ENCODE results near the gene TRAP1. TPM values are rescaled to one million over a fixed set of nuclear protein-coding genes. Genes with fewer than 3 reads are reported as not detected.

The TRAP1 gene
- total RNA-seq, 8 experiments from 2014 or later = 76.9 to 215 (median 99.6) TPM

GRCh38 chr16:3695610-3696369 is 21.5 kb downstream of the TRAP1 start:
- WGBS, 10 experiments = 80 to 100% (median 87%) methylated on average over 1 to 11 of the region's 19 CpGs
- no peak overlapping the region for H3K4me3 ChIP-seq
- in situ Hi-C loops (cut with MboI; ENCODE audit: low pct_unique_long_range_greater_than_20kb in 2 of 9, low sequenced_read_pairs in 9 of 9, unreplicated experiment in 9 of 9) = loop anchor here in 1 of 9 experiments (25.0 kb wide), 1 partner anchor 192 kb away; the partner anchor contains the start of gene CREBBP
- no peak for ATAC-seq (replicated peaks in 6 of 8)
- H3K4me1 ChIP-seq (replicated peaks in 1 of 2) = peaks cover 0 to under 1% of the 10 kb centered on the region in 2 donors
- no peak overlapping the region for H3K27ac ChIP-seq

- Histone ChIP-seq H3K4me1 (replicated peaks in 1 of 2) (peaks cover 2 to 3% of the 10 kb centered on the region in 2 donors), H3K27ac (no peak overlapping the region), H3K4me3 (no peak overlapping the region)
- 85 to 100% (median 96%) methylated on average over 1 to 9 of the region's 9 CpGs; no CpG with 5 or more reads in 3 of the 10 experiments for WGBS, 10 experiments
- peak in 4 of 8 experiments; percentile 13 to 41 (median 30) for ATAC-seq (replicated peaks in 6 of 8)
- in situ Hi-C loops (cut with MboI; ENCODE audit: low pct_unique_long_range_greater_than_20kb in 2 of 9, low sequenced_read_pairs in 9 of 9, unreplicated experiment in 9 of 9) = loop anchor here in 1 of 9 experiments (25.0 kb wide), 1 partner anchor 193 kb away; the partner anchor contains the start of gene CREBBP
These were observed 23.3 kb downstream of the TRAP1 start for GRCh38 chr16:3694051-3694450.

GRCh38 chr16:3691761-3692160 is 25.6 kb downstream of the TRAP1 start:
- Histone ChIP-seq H3K4me3 (no peak overlapping the region), H3K4me1 (replicated peaks in 1 of 2) (peaks cover 2 to 3% of the 10 kb centered on the region in 2 donors), H3K27ac (no peak overlapping the region)
- ATAC-seq (replicated peaks in 6 of 8) = no peak
- in situ Hi-C loops (cut with MboI; ENCODE audit: low pct_unique_long_range_greater_than_20kb in 2 of 9, low sequenced_read_pairs in 9 of 9, unreplicated experiment in 9 of 9) = loop anchor here in 1 of 9 experiments (25.0 kb wide), 1 partner anchor 196 kb away; the partner anchor contains the start of gene CREBBP
- WGBS, 10 experiments = 45 to 100% (median 95%) methylated on average over 3 to 11 of the region's 12 CpGs; no CpG with 5 or more reads in 1 of the 10 experiments

- in situ Hi-C loops (cut with MboI; ENCODE audit: low pct_unique_long_range_greater_than_20kb in 2 of 9, low sequenced_read_pairs in 9 of 9, unreplicated experiment in 9 of 9) = loop anchor here in 1 of 9 experiments (25.0 kb wide), 1 partner anchor 196 kb away; the partner anchor contains the start of gene CREBBP
- 0 to 100% (median 80%) methylated on average over 1 to 10 of the region's 19 CpGs; no CpG with 5 or more reads in 1 of the 10 experiments for WGBS, 10 experiments
- peak in 3 of 8 experiments; percentile 41 to 61 (median 58) for ATAC-seq (replicated peaks in 6 of 8)
- no peak overlapping the region for H3K4me3 ChIP-seq
- H3K27ac ChIP-seq = peak overlapping the region in 1 of 2 donors; percentile 11
- H3K4me1 ChIP-seq (replicated peaks in 1 of 2) = peaks cover 2 to 3% of the 10 kb centered on the region in 2 donors
These were observed 26.2 kb downstream of the TRAP1 start for GRCh38 chr16:3690980-3691720.

GRCh38 chr16:3690470-3690928 is 26.8 kb downstream of the TRAP1 start:
- in situ Hi-C loops (cut with MboI; ENCODE audit: low pct_unique_long_range_greater_than_20kb in 2 of 9, low sequenced_read_pairs in 9 of 9, unreplicated experiment in 9 of 9) = loop anchor here in 1 of 9 experiments (25.0 kb wide), 1 partner anchor 197 kb away; the partner anchor contains the start of gene CREBBP
- Histone ChIP-seq H3K4me3 (peak overlapping the region in 1 of 5 donors; percentile 2), H3K4me1 (replicated peaks in 1 of 2) (peaks cover 2 to 3% of the 10 kb centered on the region in 2 donors), H3K27ac (peak overlapping the region in 1 of 2 donors; percentile 11)
- 0 to 91% (median 49%) methylated on average over 1 to 12 of the region's 18 CpGs; no CpG with 5 or more reads in 3 of the 10 experiments for WGBS, 10 experiments
- peak; percentile 88 to 98 (median 95) for ATAC-seq (replicated peaks in 6 of 8)

GRCh38 chr16:3689731-3690130 is 27.6 kb downstream of the TRAP1 start:
- 40 to 98% (median 83%) methylated on average over 1 to 6 of the region's 7 CpGs; no CpG with 5 or more reads in 5 of the 10 experiments for WGBS, 10 experiments

GRCh38 chr16:3687792-3688191 is 29.5 kb downstream of the TRAP1 start:
- no peak overlapping the region for H3K27ac ChIP-seq
- WGBS, 10 experiments = 85 to 100% (median 95%) methylated on average over 2 to 8 of the region's 9 CpGs
- H3K4me3 ChIP-seq = no peak overlapping the region
- in situ Hi-C loops (cut with MboI; ENCODE audit: low pct_unique_long_range_greater_than_20kb in 2 of 9, low sequenced_read_pairs in 9 of 9, unreplicated experiment in 9 of 9) = loop anchor here in 1 of 9 experiments (25.0 kb wide), 1 partner anchor 200 kb away; the partner anchor contains the start of gene CREBBP
- no peak for ATAC-seq (replicated peaks in 6 of 8)
- peaks cover 2 to 3% of the 10 kb centered on the region in 2 donors for H3K4me1 ChIP-seq (replicated peaks in 1 of 2)

More at GRCh38 chr16:3689731-3690130, 27.6 kb downstream of the TRAP1 start:
- Histone ChIP-seq H3K4me3 (no peak overlapping the region), H3K4me1 (replicated peaks in 1 of 2) (peaks cover 2 to 3% of the 10 kb centered on the region in 2 donors), H3K27ac (no peak overlapping the region)
- no peak for ATAC-seq (replicated peaks in 6 of 8)
- in situ Hi-C loops (cut with MboI; ENCODE audit: low pct_unique_long_range_greater_than_20kb in 2 of 9, low sequenced_read_pairs in 9 of 9, unreplicated experiment in 9 of 9) = loop anchor here in 1 of 9 experiments (25.0 kb wide), 1 partner anchor 198 kb away; the partner anchor contains the start of gene CREBBP

GRCh38 chr16:3687021-3687420 is 30.3 kb downstream of the TRAP1 start:
- ATAC-seq (replicated peaks in 6 of 8) = no peak
- H3K27ac ChIP-seq = no peak overlapping the region
- in situ Hi-C loops (cut with MboI; ENCODE audit: low pct_unique_long_range_greater_than_20kb in 2 of 9, low sequenced_read_pairs in 9 of 9, unreplicated experiment in 9 of 9) = loop anchor here in 1 of 9 experiments (25.0 kb wide), 1 partner anchor 200 kb away; the partner anchor contains the start of gene CREBBP

GRCh38 chr16:3681206-3681605 is 36.1 kb downstream of the TRAP1 start:
- 20 to 100% (median 93%) methylated on average over 1 to 3 of the region's 3 CpGs; no CpG with 5 or more reads in 3 of the 10 experiments for WGBS, 10 experiments
- H3K4me3 ChIP-seq = no peak overlapping the region
- H3K4me1 ChIP-seq (replicated peaks in 1 of 2) = no peaks in the 10 kb centered on the region
- in situ Hi-C loops (cut with MboI; ENCODE audit: low pct_unique_long_range_greater_than_20kb in 2 of 9, low sequenced_read_pairs in 9 of 9, unreplicated experiment in 9 of 9) = loop anchor here in 1 of 9 experiments (25.0 kb wide), 1 partner anchor 206 kb away; the partner anchor contains the start of gene CREBBP
- no peak for ATAC-seq (replicated peaks in 6 of 8)
- H3K27ac ChIP-seq = no peak overlapping the region

More at GRCh38 chr16:3687021-3687420, 30.3 kb downstream of the TRAP1 start:
- WGBS, 10 experiments = 53 to 100% (median 97%) methylated on average over 2 to 5 of the region's 7 CpGs; no CpG with 5 or more reads in 5 of the 10 experiments
- Histone ChIP-seq H3K4me1 (replicated peaks in 1 of 2) (peaks cover 2 to 3% of the 10 kb centered on the region in 2 donors), H3K4me3 (no peak overlapping the region)

- Histone ChIP-seq H3K4me3 (no peak overlapping the region), H3K27ac (no peak overlapping the region), H3K4me1 (replicated peaks in 1 of 2) (no peaks in the 10 kb centered on the region)
- 88 to 100% (median 100%) methylated on average over 1 to 4 of the region's 11 CpGs; no CpG with 5 or more reads in 5 of the 10 experiments for WGBS, 10 experiments
- in situ Hi-C loops (cut with MboI; ENCODE audit: low pct_unique_long_range_greater_than_20kb in 2 of 9, low sequenced_read_pairs in 9 of 9, unreplicated experiment in 9 of 9) = loop anchor here in 1 of 9 experiments (25.0 kb wide), 1 partner anchor 209 kb away; the partner anchor contains the start of gene CREBBP
- ATAC-seq (replicated peaks in 6 of 8) = no peak
These were observed 39.3 kb downstream of the TRAP1 start for GRCh38 chr16:3677994-3678393.

GRCh38 chr16:3675601-3676130 is 41.7 kb downstream of the TRAP1 start:
- in situ Hi-C loops (cut with MboI; ENCODE audit: low pct_unique_long_range_greater_than_20kb in 2 of 9, low sequenced_read_pairs in 9 of 9, unreplicated experiment in 9 of 9) = loop anchor here in 1 of 9 experiments (25.0 kb wide), 1 partner anchor 212 kb away; the partner anchor contains the start of gene CREBBP
- Histone ChIP-seq H3K27ac (no peak overlapping the region), H3K4me1 (replicated peaks in 1 of 2) (no peaks in the 10 kb centered on the region), H3K4me3 (no peak overlapping the region)
- peak in 3 of 8 experiments; percentile 8 to 11 (median 10) for ATAC-seq (replicated peaks in 6 of 8)
- WGBS, 10 experiments = 60 to 100% (median 82%) methylated on average over 2 to 9 of the region's 24 CpGs; no CpG with 5 or more reads in 5 of the 10 experiments
